DMS114 treated with DMSO at 0.1 percent for 48 hours (cell line): ENCODE results near the gene SMYD3.
"Not testable (repeated sequence)": the region's sequence is repeated elsewhere in the genome, so short reads cannot be mapped to it uniquely, and the experiment has no call there.

Experiments
- DNase-seq: peaks from one replicate; lab custom pipeline; 2025; ENCODE audit not compliant: unreplicated experiment; lab: John Stamatoyannopoulos, UW

Gene SMYD3

DNA sequence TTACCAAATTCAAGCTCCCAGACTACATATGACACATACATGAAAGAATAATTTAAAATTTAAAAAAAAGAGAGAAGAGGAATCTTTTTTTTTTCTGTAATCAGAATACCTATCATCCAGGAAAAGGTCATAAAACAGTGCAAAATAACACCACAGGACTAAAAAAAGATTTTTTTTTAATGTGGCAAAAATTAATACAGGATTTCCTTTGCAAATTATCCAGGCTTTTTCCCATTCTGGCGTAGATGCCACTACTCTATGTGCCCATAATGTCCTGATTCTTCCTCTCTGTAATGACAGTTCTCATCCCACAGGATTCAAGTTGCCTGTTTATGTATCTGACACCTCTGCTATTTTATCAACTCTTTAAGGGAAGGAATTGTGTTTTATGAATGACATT is 429.6 kb downstream of the SMYD3 start:
- DNase-seq, result no peak

DNA sequence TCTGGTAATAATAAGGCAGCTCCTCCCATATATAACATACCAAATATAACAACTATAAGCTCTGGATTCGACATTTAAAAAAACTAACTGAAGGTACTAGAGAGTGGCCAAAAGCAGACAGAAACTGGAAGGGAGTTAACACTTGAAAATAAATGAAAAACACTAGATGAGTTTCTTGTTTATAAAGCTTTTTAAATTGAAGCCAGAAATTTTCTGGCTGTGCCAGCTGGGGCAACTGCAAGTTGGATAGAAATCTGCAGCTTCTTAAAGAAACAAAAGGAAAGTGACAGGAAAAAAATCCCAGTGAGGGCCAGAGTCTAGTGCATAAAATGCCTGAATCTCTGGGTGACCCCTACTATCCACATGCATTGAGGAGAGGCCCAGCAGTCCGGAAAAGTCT is 432.7 kb downstream of the SMYD3 start:
- DNase-seq, result no peak

DNA sequence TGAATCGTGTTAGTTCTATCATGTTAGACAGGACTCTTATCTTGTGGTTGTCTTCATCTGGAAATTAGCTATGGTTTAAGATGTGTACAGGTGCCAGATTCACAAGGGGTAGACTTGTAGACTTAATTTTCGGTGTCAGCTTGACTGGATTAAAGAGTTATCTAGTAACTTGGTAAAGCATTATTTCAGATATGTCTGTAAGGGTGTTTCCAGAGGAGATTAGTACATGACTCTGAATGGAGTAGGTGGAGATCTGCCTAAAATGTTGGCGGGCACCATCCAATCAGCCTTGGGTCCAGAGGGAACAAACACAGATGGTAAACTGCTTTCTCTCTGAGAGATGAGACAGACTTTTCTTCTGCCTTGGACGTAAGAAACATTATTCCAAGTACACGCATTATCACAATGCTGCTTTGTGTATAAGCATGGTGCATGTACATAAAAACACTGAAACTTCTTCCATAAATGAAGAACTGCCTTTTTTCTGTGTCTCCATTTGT is 434.6 kb downstream of the SMYD3 start:
- DNase-seq, result no peak

DNA sequence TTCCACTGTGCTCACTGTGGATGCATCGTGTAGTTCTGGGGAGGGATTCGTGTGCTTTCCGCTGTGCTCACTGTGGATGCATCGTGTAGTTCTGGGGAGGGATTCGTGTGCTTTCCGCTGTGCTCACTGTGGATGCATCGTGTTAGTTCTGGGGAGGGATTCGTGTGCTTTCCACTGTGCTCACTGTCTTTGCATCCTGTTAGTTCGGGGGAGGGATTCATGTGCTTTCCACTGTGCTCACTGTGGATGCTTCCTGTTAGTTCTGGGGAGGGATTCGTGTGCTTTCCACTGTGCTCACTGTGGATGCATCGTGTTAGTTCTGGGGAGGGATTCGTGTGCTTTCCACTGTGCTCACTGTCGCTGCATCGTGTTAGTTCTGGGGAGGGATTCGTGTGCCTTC is 435.1 kb downstream of the SMYD3 start:
- not testable (repeated sequence) for DNase-seq

DNA sequence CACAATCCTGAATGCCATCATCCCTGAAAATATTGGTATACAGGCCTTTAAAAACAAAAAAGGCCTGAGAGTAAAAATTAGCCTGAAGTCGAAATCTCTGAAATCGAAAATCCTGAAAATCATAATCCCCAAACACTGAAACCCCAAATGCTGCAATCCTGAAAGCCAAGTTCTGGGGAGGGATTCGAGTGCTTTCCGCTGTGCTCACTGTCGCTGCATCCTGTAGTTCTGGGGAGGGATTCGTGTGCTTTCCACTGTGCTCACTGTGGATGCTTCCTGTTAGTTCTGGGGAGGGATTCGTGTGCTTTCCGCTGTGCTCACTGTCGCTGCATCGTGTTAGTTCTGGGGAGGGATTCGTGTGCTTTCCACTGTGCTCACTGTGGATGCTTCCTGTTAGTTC is 435.5 kb downstream of the SMYD3 start:
- not testable (repeated sequence) for DNase-seq

DNA sequence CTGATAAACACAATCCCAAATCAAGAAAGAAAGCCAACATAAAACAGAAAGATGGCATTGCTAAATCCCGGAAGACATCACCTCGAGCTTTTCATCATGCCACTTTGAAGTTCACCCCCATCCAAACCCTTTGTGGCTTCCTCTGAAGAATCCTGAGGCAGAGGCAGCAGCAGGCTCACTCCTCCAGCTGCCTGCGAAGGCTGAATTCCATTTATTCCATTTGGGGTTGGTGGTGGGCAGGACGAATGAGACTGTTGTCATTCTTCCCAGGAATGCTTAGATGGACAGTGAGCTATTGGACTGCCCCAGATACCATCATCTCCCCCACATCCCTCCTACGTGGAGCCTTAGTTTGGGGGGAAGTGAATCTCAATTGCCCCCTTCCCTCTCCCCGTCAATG is 437.5 kb downstream of the SMYD3 start:
- DNase-seq, result no peak

DNA sequence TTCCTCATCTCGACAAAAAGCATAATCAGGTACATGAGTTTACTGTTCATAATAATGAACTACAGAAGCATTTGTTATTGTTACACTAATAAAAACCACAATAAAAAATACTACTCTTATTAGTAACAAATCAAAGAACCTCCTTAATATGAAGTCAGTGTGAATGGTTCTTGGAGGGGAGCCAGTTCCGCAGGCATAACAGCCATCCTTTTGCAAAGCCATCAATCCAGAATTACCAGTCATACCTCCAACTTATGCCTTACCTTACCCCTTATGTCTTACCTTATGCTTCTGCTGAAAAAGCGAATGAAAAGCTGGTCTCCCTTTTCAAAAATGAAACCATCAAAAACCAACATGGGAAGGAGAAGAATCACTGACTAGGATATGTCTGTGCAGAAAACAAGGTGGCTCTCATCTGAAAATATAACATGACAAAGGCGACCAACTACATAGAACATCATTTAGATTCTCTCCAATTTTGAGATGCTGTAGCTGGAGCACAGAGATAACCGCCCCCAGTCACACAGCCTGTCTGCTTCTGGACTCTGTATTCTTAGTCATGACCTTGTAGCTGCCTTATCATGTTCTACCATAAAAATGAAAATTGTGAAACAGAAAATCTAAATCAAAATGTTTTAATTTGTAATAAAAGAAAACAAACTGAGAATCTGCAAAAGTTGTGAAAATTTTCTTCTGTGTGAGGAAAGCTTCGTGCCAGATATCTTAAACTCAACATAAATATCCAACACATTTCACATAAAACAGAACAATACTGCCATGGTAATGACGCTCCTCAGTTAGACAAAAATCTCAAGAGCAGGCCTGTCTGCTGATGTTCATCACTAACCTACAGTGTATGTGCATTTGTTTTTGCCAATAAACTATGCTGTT is 438.2 kb downstream of the SMYD3 start:
- DNase-seq, result no peak

DNA sequence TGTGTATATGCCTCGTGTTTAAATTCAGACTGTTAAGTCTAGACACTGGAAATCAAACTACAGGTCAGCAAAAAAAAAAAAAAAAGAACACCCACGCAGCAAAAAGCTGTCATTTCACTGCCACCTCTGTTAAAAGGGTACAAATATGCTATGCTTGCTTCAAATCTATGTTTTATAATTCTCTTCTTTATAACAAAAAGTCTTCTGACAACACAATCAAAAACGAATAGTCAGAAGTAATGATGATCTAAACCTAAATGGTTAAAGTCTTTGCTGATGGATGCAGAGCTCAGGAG is 438.9 kb downstream of the SMYD3 start:
- no peak for DNase-seq

DNA sequence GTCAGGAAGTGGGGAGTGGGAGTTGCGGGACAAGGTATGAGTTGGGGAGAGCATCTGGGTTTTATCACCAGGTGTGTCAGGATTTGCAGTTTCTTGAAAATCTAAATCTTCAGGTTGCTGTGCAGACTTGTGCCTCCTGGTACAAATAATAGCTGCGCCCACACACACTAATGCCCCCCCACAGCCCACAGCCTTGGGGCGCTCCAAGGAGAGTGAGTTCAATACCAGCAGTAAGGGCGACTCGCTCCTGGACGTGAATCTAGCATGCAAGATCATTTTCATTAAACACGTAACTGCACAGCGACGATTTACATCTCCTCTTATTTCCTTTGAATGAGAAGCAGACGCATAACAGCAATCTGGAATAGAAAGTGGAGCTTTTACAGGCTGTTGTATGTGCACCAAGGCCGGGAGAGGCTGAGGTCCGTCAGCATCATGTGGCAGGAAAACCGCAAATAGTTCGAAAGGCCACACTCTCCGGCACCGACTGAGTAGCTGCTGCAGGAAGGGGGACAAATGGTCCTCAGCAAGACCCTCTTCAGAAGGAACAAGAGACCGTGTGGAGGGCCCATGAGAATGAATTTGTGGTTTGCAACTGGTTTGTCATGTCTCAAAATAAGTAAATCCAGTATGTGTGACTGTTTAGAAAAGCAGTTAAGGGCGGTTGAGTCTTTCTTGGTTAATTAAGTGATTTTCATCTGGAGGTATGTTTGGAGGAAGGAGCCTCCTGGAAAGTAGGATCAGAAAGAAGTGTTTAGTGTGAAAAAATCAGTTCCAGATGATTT is 439.5 kb downstream of the SMYD3 start:
- no peak for DNase-seq

DNA sequence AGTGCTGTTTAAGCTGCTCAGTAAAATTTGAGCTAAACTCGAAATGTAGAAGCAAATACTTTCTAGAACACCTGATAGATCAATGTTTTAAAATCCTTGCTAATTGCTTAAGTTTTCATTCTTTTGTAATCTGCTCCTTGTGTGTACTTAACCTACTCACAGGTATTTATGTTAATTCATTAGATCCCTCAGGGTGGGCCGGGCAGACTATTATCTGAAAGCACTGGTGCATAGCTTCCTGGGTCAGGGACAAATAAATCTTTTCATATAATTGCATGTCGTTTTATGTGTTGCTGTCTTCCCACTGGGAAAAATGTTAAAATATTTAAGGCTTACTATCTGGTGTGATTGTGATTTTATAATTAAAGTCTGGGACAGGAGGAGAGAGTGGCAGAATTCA is 440.5 kb downstream of the SMYD3 start:
- no peak for DNase-seq

DNA sequence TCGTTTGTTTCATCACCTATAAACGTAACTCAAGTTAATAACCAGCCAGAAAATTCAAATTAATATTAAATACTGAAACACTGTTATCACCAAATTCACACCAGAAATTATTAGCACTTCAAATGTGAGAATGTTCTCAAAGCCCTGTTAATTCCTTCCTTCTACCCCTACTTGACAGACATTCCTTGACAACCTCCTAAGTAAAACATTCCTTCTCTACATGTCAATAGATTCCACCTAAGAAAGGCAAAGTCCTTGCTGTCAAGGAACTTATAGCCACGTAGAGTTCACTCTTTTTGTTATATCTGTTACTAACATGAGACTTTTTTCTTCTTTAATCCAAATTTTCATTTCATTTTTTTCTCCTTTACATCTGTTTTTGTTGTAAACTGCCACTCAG is 441.5 kb downstream of the SMYD3 start:
- no peak for DNase-seq

DNA sequence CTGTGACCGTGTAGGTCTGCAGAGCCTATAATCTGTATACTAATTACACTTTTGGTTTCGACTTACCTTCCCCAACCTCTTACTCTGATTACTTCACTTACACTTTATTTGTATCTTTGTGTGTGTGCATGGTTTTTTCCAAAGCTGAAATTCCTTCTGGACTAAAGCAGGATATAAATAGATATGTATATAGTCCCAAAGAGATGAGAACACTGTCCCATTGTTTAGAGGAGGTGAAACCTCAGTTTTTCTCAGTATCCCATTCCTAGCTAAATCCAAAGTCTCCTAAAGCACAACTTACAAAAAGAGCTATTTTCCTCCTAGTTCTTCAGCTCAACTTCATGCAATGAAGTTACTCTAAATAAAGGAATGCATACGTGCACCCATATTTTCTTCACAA is 442.2 kb downstream of the SMYD3 start:
- DNase-seq, result no peak

DNA sequence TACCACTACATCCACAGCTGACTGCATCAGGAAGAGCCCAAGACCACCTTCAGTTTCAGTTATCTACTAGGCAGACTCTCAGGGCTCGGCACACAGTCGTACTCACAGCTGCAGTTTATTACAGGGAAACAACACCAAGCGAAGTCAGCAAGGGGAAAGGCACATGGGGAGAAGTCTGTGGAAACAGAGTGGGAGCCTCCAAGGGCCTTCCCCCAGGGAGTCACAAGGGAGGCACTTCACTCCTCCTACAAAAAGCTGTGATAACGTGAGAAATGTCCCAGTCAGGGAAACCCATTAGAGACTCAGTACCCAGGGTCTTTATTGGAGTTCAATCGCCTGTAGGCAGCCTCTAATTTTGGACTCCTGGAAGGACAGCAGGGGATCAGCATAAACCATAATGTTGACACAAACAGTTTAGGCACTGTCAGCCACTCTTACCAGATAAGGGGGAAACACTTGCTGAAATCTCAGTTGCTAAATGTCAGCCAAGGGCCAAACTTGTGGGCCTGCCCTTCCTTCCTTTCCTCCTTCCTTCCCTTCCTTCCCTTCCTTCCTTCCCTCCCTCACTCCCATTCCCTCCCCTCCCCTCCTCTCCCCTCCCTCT is 444.0 kb downstream of the SMYD3 start:
- DNase-seq, result no peak

DNA sequence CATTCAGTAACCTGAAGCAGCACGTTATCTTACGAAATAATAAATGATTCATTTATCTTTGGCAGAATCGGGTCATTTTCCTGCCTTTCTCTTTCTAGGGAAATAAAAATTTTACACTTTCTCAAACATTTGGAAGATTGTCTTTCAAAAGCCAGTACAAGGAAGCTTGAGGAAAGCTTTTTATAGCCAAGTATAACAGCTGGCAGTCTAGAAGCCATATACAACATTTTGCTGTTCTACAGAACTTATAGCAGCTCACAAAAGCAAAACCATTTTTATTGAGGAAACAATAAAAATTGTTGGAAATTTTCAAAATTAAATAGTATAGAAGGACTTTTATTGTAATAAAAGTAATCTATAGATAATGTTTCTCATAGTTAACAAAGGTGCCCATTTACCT is 448.6 kb downstream of the SMYD3 start:
- DNase-seq, result no peak

DNA sequence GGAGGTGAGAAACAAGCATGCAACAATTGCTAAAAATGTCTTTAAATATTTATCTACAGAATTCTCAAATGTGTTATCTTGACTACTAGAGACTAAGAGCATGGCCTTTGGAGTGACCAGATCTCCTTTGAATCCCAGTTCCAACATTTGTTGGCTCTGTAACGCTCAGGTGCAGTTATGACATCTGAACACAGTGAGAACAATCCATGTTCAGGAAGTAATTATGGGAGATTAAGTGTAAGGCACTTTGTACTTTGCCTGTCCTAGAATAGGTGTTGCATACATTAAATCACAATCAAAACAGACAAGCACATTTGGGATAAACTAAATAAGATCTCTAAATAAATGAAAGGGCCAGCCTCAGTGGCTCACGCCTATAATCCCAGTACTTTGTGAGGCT is 454.5 kb downstream of the SMYD3 start:
- DNase-seq, result no peak

DNA sequence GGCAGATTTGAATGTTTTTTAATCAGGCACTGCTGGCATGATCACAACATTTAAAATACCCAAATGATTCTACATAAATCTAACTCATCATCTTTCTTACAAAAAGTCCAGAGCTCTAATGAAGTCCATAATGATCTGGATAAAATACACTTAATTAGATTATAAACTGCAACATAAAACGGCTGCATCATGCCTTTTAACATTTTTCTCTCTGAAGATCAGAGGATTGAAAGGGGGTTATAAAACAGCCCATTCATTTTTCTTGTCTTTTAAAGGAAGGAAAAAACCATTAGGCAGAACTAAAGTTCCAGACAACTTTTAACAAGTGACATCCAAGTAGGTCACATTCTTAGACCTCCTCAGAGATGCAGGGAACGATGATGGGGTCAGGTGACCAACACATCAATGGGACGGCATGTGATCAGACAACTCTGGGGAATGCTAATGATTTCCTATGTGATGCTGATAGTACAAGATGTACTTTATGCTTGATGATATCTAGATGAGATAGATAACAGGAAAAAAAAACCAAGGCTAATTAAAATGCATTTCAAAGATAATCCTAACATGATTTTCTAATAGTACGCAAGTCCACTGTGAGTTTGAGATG is 455.1 kb downstream of the SMYD3 start:
- DNase-seq, result no peak

DNA sequence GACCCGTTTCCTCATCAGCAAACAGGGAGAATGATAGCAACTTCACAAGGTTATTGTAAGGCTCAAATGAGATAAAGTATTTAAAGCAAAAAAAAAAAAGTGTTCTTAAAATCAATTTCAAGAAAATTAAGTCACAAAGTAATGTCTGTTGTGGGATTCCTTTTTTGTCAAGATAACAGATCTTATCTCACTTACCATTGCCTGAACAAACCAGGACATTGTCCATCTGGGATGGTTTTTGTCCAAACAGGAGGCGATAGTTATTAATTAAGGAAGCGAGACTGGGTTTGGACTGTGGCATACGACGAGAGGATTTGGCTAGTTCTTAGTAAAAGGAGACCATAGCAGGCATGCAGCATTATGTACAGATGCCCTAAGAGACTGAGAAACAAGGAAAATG is 458.4 kb downstream of the SMYD3 start:
- DNase-seq, result no peak

DNA sequence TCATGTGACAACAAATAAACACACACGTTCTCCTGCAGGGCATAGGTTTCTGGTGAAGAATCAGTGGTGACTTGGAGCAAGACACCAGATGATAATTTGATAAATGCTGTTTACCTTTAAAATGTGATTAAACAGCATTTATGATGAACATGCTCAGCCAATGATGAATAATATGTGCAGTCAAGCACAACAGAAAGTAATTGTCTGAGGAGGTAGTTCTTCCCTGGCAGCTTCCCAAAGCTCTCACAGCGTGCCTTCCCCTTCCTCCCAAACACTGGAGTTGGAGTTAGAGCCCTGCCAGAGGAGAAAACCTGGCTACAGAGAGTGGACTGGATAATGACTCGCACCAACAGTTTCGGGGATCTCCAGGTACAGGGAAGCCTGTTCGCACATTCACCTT is 463.5 kb downstream of the SMYD3 start:
- DNase-seq, result no peak

DNA sequence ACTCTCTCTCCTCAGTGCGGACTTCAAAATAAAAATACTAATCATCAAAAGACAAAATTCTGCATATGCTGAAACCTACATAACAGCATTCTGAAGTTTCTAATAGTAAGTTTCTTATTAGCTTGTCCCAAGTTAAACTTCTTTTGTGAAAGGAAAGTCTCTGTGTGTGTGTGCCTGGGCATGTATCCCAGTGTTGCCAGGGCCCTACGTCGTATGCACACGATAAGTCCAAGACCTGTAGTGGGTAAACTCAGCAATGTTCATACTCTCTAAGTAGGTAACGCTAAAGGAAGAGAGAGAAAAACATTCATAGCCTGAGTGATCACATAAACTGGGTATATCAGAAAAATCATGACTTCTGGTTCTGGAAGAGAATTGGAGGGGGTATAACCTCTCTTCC is 465.7 kb downstream of the SMYD3 start:
- DNase-seq, result no peak

DNA sequence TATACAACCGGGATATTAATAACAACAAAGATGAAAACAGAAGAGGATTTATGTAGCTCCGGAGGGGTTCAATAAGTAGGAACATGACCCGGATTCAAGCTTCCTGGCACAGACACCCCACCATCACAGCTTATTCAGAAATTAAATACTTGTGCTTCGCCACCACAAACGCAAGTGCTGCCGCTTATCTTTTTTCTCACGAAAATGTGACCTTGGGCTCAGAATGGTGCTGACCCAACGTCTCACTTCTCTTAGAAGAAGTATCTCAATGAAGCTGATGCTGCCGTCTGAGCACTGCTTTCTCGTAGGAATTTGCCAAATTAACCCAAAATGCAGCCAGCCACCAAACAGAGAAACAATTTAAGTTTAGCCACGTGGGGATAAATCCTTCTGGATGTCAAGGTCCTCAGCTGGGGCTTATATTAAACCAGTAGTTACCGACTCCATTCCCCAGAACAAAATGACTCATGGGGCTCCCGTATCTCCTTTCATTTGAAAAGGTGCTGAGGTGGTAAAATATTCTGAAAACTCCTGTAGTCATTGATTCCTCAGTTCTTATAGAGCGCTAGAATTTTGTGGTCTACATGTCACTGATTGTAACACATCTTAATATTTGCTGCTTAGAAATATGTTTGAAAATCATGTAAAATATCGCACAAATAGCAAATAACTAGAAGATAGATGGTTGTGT is 466.7 kb downstream of the SMYD3 start:
- DNase-seq, result no peak

DNA sequence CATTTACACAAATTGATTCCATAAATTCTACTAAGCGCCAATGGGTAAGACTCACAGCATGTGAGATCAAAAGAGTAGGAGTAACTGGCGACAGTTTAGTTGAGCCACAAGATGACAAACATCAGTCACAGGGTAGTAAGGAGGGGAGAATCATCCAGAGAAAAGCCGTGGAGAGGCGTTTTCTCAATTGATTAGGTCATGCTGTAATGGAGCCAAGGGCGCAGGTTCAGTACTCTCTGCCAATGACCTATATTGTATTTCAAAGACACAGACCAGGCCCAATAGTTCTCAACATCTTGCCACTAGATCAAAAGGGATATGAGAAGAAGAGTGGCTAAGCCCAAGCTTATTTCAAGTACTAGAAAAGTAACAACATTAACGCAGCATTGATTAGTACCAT is 467.5 kb downstream of the SMYD3 start:
- no peak for DNase-seq
